Raji (cell line): ENCODE measurements around the gene TLCD2.

ENCODE experiments used
- POLR2A ChIP-seq: IDR thresholded peaks from 2 replicates; pipeline ENCODE4 v1.6.1; 2011; ENCODE audit warnings: low read depth, low read length, control low read depth; ENCODE audit not compliant: insufficient read depth

Gene TLCD2

GRCh38 chr17:1742371-1743087 is 32.4 kb upstream of the TLCD2 start, which contains the start of gene SERPINF2:
SERPINF2 (plus strand) TSS chr17:1742871; CDS start chr17:1744996, 2,125 bp downstream.
- no peak for TF ChIP-seq POLR2A

- TF ChIP-seq POLR2A, result no peak
Observed at GRCh38 chr17:1737531-1738291, 27.5 kb upstream of the TLCD2 start.

GRCh38 chr17:1736348-1737281 is 26.4 kb upstream of the TLCD2 start:
- TF ChIP-seq POLR2A, result no peak

- TF ChIP-seq POLR2A, result no peak
Observed at GRCh38 chr17:1735834-1736347, 25.7 kb upstream of the TLCD2 start.

- no peak for TF ChIP-seq POLR2A
Observed at GRCh38 chr17:1735418-1735817, 25.2 kb upstream of the TLCD2 start.

GRCh38 chr17:1733759-1734158 is 23.6 kb upstream of the TLCD2 start:
- no peak for TF ChIP-seq POLR2A

- no peak for TF ChIP-seq POLR2A
Observed at GRCh38 chr17:1732833-1733321, 22.7 kb upstream of the TLCD2 start.

- TF ChIP-seq POLR2A, result no peak
Observed at GRCh38 chr17:1732241-1732832, 22.2 kb upstream of the TLCD2 start.

- TF ChIP-seq POLR2A, result no peak
Observed at GRCh38 chr17:1731194-1731506, 21.0 kb upstream of the TLCD2 start.

GRCh38 chr17:1730326-1731193 is 20.4 kb upstream of the TLCD2 start:
- no peak for TF ChIP-seq POLR2A

- no peak for TF ChIP-seq POLR2A
Observed at GRCh38 chr17:1729966-1730325, 19.8 kb upstream of the TLCD2 start.

- no peak for TF ChIP-seq POLR2A
Observed at GRCh38 chr17:1727876-1728630, 17.9 kb upstream of the TLCD2 start.

GRCh38 chr17:1727258-1727789 is 17.1 kb upstream of the TLCD2 start:
- TF ChIP-seq POLR2A, result no peak

- TF ChIP-seq POLR2A, result no peak
Observed at GRCh38 chr17:1726626-1727257, 16.6 kb upstream of the TLCD2 start.
